Colonic mucosa (tissue), 4 donors: Measurements from ENCODE around the gene PRKCQ. TPM values are rescaled to one million over a fixed set of nuclear protein-coding genes. Genes with fewer than 3 reads are reported as not detected.

Experiments
- DNase-seq: peaks from one replicate; pipeline ENCODE4 v3.0.0-alpha.2; 2020
- H3K27ac ChIP-seq: fragments of 200-600 bp; one replicate; pipeline ENCODE4 v1.8.0; 2021
- H3K27me3 ChIP-seq: fragments of 200-600 bp; one replicate; pipeline ENCODE4 v1.8.0; 2021
- H3K36me3 ChIP-seq: fragments of 200-600 bp; one replicate; pipeline ENCODE4 v1.8.0; 2021
- H3K4me1 ChIP-seq: fragments of 200-600 bp; one replicate; pipeline ENCODE4 v1.8.0; 2021; ENCODE audit warnings: mild to moderate bottlenecking
- H3K4me3 ChIP-seq: fragments of 200-600 bp; one replicate; pipeline ENCODE4 v1.8.0; 2021
- H3K9ac ChIP-seq, 2 donors: one replicate each; pipeline ENCODE4 v1.7.0; 2013; ENCODE audit warnings: control low read depth in 2 of 2, low read depth in 2 of 2, low read length in 2 of 2
- H3K9me3 ChIP-seq: fragments of 200-600 bp; one replicate; pipeline ENCODE4 v1.8.0; 2021
- intact Hi-C: fragments of 100-400 bp; cut with DNase I; formaldehyde crosslinking; loops from one replicate; pipeline ENCODE4 v1.14.1; 2022
- total RNA-seq, 2 donors: library from RNA; stranded (reverse); fragmentation: NEBNext Ultra II Directional in 1 of 2; extraction: Animal tissue kit (Norgen Biotek cat#: 25700) in 1 of 2; gene quantifications; one replicate each; pipeline ENCODE4 v1.2.1, GENCODE V29; 2021
- TF ChIP-seq, protein P1 (sequence below): fragments of 200-600 bp; IDR thresholded peaks from one replicate; pipeline ENCODE4 v1.8.0; 2022; ENCODE audit warnings: antibody characterized with exemption, mild to moderate bottlenecking
- donor health status: healthy.
- donor health status: DM: no; HTN: no; CAD: no.
- donor health status: DM: no; HTN: no; CAD: no.

The PRKCQ gene
- total RNA-seq, 2 donors from 2014 or later = 0.93 to 0.94 TPM

DNA sequence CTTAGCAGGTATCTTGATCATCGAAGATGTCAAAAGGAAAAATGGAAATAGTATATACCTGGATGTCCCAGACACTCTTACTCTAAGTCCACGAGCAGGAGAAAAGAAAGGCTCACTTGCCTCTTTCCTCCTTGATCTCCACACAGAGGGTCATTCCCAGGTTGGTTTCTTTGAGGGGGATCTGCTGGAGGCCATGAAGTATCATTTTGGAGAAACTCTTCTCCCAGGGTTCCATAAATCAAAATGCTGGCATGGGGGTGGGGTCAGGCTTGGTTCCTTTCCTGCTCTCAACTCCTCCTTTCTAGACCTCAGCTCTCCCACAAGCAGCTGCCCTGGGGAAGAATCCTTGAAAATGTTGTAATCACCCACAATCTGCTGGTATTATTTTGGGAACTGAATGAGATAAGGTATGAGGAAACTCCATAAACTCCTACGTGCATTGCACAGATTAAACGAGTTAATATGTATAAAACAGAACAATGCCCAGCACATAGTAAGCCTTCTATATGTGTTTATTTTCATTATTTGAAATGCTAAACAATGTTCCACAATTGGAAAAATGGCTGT lies 54.4 kb downstream of the PRKCQ start:
- H3K4me1 ChIP-seq = no peaks in the 10 kb centered on the region
- intact Hi-C loops = no loop called here
- TF ChIP-seq, protein P1, sequence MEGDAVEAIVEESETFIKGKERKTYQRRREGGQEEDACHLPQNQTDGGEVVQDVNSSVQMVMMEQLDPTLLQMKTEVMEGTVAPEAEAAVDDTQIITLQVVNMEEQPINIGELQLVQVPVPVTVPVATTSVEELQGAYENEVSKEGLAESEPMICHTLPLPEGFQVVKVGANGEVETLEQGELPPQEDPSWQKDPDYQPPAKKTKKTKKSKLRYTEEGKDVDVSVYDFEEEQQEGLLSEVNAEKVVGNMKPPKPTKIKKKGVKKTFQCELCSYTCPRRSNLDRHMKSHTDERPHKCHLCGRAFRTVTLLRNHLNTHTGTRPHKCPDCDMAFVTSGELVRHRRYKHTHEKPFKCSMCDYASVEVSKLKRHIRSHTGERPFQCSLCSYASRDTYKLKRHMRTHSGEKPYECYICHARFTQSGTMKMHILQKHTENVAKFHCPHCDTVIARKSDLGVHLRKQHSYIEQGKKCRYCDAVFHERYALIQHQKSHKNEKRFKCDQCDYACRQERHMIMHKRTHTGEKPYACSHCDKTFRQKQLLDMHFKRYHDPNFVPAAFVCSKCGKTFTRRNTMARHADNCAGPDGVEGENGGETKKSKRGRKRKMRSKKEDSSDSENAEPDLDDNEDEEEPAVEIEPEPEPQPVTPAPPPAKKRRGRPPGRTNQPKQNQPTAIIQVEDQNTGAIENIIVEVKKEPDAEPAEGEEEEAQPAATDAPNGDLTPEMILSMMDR = no peak

DNA sequence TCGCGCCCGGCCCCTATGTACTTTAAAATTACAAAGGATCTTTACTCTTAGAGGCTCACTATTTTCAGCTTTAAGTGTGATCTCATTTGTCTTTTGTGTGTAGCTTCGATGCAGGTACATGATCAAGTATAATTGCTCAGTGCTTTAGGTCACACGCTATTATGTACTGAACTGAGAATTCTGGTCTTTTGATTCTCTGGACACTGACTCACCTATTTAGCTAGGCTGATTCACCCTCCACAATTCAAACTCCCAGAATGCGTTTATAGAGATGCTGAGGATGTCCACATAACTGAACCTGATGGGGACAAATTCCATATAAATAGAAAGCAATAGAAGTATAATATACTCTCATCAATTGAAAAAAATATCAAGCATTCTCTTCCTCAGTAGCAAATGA lies 57.8 kb downstream of the PRKCQ start:
- DNase-seq = no peak
- no peaks in the 10 kb centered on the region for H3K36me3 ChIP-seq
- TF ChIP-seq, protein P1 = no peak
- no peak overlapping the region for H3K9ac ChIP-seq
- no peak overlapping the region for H3K27ac ChIP-seq
- no peaks in the 10 kb centered on the region for H3K9me3 ChIP-seq
- H3K4me3 ChIP-seq = no peak overlapping the region
- intact Hi-C loops = no loop called here
- no peaks in the 10 kb centered on the region for H3K27me3 ChIP-seq
- H3K4me1 ChIP-seq = no peaks in the 10 kb centered on the region

More for the DNA sequence above, 54.4 kb downstream of the PRKCQ start:
- Histone ChIP-seq H3K9ac (no peak overlapping the region), H3K27ac (no peak overlapping the region), H3K4me3 (no peak overlapping the region), H3K27me3 (no peaks in the 10 kb centered on the region), H3K9me3 (no peaks in the 10 kb centered on the region), H3K36me3 (no peaks in the 10 kb centered on the region)
- DNase-seq = no peak

DNA sequence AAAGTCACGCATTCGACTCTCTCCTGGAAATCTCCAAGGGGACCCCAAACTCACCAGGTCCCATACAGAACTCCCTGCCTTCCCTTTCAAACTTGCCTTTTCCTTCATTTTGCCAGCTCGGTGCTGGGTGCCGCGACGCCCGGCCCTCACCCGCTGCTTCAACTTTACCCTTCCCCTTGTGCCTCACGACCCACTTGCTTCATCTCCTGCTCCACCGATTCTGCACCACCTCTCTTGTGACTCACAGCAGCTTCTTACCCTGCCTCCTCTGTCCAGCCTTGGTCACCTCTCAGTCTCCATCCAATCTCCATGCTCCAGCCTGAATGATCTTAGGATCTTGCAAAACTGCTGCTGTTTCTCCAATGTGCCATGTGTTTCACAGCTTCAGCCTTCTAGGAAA lies 59.9 kb downstream of the PRKCQ start:
- DNase-seq = no peak
- H3K9ac ChIP-seq = no peak overlapping the region
- no peaks in the 10 kb centered on the region for H3K9me3 ChIP-seq
- H3K27ac ChIP-seq = no peak overlapping the region
- no peak overlapping the region for H3K4me3 ChIP-seq
- no peaks in the 10 kb centered on the region for H3K27me3 ChIP-seq
- no peaks in the 10 kb centered on the region for H3K36me3 ChIP-seq
- H3K4me1 ChIP-seq = no peaks in the 10 kb centered on the region
- intact Hi-C loops = no loop called here
- TF ChIP-seq, protein P1 = no peak

DNA sequence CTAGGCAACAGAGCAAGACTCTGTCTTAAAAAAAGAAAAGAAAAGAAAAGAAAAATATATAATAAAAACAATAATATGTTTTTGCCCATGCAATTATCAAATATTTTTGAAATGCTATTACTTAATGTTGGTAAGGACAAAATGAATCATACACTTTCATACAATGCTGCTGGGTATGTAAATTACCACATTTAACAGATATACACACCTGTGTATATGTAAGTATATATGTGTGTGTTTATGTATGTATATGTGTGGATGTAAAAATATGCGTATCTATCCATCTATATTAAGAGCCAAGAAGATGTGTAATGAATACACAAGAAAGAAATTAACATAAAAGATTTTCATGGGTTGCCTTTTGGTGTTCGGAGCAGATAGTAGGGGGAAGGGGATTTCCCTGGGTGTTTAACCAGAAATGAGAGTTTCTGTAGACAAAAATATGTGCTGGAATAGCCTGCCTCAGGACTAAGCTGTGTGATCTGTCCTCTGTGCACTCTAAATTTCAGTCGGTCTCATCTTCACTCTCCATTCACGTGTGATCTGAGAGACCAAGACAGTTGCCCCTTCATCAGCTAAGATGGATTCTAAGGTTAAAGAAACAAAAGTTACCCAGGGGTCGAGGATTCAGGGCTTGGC lies 61.2 kb downstream of the PRKCQ start:
- no peak overlapping the region for H3K4me3 ChIP-seq
- no peaks in the 10 kb centered on the region for H3K36me3 ChIP-seq
- TF ChIP-seq, protein P1 = no peak
- no peaks in the 10 kb centered on the region for H3K9me3 ChIP-seq
- no peak overlapping the region for H3K9ac ChIP-seq
- DNase-seq = no peak
- H3K27ac ChIP-seq = no peak overlapping the region
- H3K4me1 ChIP-seq = no peaks in the 10 kb centered on the region
- intact Hi-C loops = no loop called here
- H3K27me3 ChIP-seq = no peaks in the 10 kb centered on the region

DNA sequence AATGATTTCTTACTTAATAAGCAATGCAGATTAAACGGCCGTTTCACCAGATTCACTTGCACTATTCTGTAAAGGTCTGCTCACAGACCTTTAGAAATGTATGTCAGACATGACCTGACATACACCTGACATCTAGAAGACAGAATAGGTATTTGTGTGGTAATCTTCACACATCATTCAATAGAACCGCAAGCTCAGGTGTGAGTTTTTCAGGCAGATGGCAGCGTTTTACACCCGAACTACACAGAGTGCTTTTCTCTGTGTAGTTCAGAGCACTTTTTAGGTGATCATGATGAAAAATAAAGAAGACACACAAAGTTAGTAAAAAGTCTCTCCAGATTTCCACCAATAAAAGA lies 63.2 kb downstream of the PRKCQ start:
- H3K4me3 ChIP-seq = no peak overlapping the region

More for the DNA sequence above, 63.2 kb downstream of the PRKCQ start:
- Histone ChIP-seq H3K36me3 (no peaks in the 10 kb centered on the region), H3K4me1 (no peaks in the 10 kb centered on the region), H3K9me3 (no peaks in the 10 kb centered on the region), H3K27ac (no peak overlapping the region), H3K27me3 (no peaks in the 10 kb centered on the region), H3K9ac (no peak overlapping the region)
- TF ChIP-seq, protein P1 = no peak
- no peak for DNase-seq
- intact Hi-C loops = no loop called here
